GM19035 (cell line): ENCODE measurements around the gene PRKD3.
"Not testable (repeated sequence)": the region's sequence is repeated elsewhere in the genome, so short reads cannot be mapped to it uniquely, and the experiment has no call there.

Experiments used
- ATAC-seq: cut with Tn5 transposase; IDR thresholded peaks from one replicate; pipeline ENCODE4 v1.9.1; 2021; ENCODE audit not compliant: unreplicated experiment

The PRKD3 gene

GRCh38 chr2:37317746-37318145, 6.9 kb downstream of the PRKD3 start:
- no peak for ATAC-seq

DNA sequence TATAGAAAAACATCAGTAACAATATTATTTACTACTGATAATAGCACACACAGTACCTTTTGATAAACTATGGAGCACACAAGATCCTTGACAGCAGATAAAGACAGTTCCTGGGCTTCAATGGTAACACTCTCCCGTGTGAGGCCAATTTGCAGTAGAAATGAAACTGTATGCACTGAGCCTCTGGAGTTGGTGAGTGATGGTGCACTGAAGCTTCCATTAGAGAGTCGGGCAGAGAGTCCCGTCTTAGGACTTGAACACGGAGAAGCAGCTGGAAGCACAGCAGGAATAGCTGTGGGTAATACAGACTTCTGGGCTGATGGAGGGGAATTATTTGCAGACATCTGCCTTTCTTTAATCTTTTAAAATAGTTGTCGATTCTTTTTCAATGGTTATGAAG, 8.5 kb downstream of the PRKD3 start:
- ATAC-seq = no peak

- ATAC-seq = no peak
Measured at GRCh38 chr2:37315364-37315763, 9.3 kb downstream of the PRKD3 start.

DNA sequence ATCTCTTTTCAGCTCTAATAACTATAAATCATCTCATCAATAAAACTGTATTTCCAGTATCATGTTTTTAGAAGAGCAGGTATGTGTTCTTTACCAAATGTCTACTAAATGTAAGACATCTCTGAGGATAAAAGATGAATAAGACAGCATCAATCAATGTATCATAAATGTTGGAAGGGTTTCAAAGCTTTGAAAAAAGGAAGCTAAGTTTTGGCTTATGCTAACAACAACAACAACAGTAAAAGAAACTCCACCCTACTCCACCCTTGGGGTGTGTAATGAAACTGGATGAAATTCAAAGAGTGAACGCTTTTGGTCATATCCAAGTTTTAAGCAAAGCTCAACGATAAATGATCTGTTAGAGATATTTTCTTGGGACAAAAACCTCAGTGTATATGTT, 17.1 kb downstream of the PRKD3 start:
- no peak for ATAC-seq

- ATAC-seq = no peak
Measured at GRCh38 chr2:37306024-37306423, 18.6 kb downstream of the PRKD3 start.

GRCh38 chr2:37302701-37303252, 21.9 kb downstream of the PRKD3 start:
- no peak for ATAC-seq

GRCh38 chr2:37301408-37301807, 23.2 kb downstream of the PRKD3 start:
- ATAC-seq = no peak

DNA sequence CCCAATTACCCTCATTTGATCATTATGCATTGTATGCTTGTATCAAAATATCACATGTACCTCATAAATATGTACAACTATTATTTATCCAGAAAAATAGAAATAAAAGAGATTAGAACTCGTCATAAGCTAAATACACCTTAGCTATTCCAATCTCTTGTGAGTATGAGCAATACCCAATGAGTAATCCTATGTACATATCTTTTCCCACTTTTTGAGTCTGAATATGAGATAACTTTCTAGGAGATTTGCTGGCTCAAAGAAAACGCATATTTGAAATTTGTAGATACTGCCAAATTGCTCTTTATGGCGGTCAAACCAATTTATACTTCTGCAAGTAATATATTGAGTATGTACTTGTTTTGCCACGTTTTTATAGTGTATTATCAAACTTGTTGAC, 24.1 kb downstream of the PRKD3 start:
- ATAC-seq = no peak

DNA sequence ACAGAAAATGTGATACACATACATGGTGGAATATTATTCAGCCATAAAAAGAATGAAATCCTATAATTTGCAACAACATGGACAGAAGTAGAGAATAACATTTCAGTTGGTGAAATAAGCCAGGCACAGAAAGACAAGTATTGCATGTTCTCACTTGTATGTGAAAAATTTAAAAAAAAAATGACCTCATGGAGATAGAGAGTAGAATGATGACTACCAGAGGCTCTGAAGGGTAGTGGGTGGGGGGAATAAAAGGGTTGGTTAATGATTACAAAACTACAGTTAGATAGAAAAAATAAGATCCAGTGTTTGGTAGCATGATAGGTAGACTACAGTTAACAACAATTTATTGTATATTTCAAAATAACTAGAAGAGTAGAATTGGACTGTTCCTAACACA, 24.5 kb downstream of the PRKD3 start:
- no peak for ATAC-seq

DNA sequence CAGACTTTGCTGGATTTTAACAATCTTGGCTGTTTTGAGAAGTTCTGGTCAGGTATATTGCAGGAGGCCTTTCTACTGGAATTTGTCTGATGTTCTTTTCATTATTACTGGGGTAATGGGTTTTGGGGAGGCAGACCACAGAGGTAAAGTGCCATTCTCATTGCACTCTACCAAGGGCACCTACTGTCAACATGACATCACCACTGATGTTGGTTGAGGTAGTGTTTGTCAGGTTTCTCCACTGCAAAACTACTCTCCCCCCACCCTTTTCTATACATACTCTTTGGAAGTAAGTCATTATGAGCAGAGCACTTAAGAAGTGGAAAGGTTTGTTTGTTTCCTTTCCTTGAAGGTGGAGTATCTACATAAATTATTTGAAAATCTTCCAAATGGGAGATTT, 27.0 kb downstream of the PRKD3 start:
- ATAC-seq = no peak

- ATAC-seq = no peak
Measured at GRCh38 chr2:37295469-37296073, 29.1 kb downstream of the PRKD3 start.

- ATAC-seq = not testable (repeated sequence)
Measured at GRCh38 chr2:37294858-37295257, 29.8 kb downstream of the PRKD3 start.

DNA sequence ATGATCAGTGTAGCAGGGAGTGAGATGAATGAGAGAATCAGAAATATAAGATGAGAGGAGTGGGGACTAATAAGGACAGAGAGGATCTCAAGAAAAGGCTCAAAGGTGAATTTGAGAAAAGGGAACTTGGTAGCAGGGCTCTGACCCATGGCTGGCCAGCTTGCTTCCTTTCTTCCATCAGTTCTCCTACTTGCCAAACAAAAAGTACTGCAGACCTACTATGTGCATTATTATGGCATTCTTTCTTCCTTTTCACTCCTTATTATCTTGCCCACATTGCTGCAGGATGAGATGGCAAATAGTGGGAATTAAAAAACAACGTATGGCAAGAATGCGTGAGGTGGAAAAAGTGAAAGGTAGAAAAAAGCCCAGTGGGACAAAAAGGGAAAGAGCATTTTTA, 33.0 kb downstream of the PRKD3 start:
- no peak for ATAC-seq

- ATAC-seq = no peak
Measured at GRCh38 chr2:37287966-37288365, 36.7 kb downstream of the PRKD3 start.

GRCh38 chr2:37284381-37284780, 40.3 kb downstream of the PRKD3 start:
- no peak for ATAC-seq

- ATAC-seq = no peak
Measured at GRCh38 chr2:37283207-37283606, 41.4 kb downstream of the PRKD3 start.

GRCh38 chr2:37282746-37283145, 41.9 kb downstream of the PRKD3 start:
- ATAC-seq = no peak

DNA sequence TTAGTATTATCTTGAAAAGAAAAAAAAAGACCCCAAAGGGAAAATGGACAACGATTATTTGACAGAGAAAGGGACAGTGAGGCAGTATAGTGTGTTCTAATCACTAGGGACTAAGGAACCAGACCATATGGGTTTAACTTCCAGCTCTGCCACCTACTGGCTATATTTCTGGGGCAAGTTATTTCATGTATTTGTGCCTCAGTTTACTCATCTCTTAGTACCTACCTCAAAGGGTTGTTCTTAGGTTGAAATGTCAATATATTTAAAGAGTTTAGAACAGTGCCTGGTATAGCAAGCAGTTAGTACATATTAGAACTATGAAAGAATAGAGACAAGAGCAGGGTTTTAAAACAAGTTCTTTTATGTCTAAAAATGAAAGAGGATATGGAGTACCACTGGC, 42.7 kb downstream of the PRKD3 start:
- ATAC-seq = no peak

GRCh38 chr2:37276291-37276690, 48.3 kb downstream of the PRKD3 start:
- no peak for ATAC-seq
